Tibial nerve (tissue), 4 donors: ENCODE data around the gene SUSD2.

Experiments
- CTCF ChIP-seq, 5 experiments: fragments of 200-600 bp in 3 of 5; fragments of 450-650 bp in 2 of 5; sonication (generic) in 3 of 5; IDR thresholded peaks; one replicate each; pipeline ENCODE4 v1.5.1; 2016 to 2019; ENCODE audit warnings: antibody characterized with exemption in 5 of 5, mild to moderate bottlenecking in 3 of 5, moderate library complexity in 2 of 5
- EP300 ChIP-seq, 2 donors: sonication (generic); formaldehyde crosslinking; IDR thresholded peaks; one replicate each; pipeline ENCODE4 v1.6.1; 2017; ENCODE audit warnings: antibody characterized with exemption in 2 of 2, mild to moderate bottlenecking in 1 of 2
- POLR2A ChIP-seq, 2 donors: fragments of 450-650 bp; IDR thresholded peaks; one replicate each; pipeline ENCODE4 v1.6.1; 2017; ENCODE audit warnings: antibody characterized with exemption in 2 of 2, mild to moderate bottlenecking in 2 of 2, moderate library complexity in 2 of 2

GRCh38 chr22:24188705-24189248 is 7.5 kb downstream of the SUSD2 start:
- TF ChIP-seq POLR2A (IDR thresholded peaks at IDR 0.05) (no peak), CTCF (IDR thresholded peaks at IDR 0.05) (no peak), EP300 (IDR thresholded peaks at IDR 0.05) (no peak)
